Chondrocyte (in vitro differentiated cells): ENCODE measurements around the gene STYK1. TPM values are rescaled to one million over a fixed set of nuclear protein-coding genes. Genes with fewer than 3 reads are reported as not detected.

ENCODE experiments used
- DNase-seq: peaks from one replicate; pipeline ENCODE4 v3.0.0; 2021; ENCODE audit warnings: mixed read lengths, low spot score
- H3K27ac Mint-ChIP-seq: one replicate; pipeline ENCODE4 v1.8.0; 2021; ENCODE audit warnings: mild to moderate bottlenecking, moderate library complexity, mixed read lengths; ENCODE audit not compliant: unreplicated experiment
- H3K27me3 Mint-ChIP-seq: 2 replicates; pipeline ENCODE4 v1.8.0; 2021; ENCODE audit warnings: low read depth, mixed read lengths
- H3K36me3 Mint-ChIP-seq: 2 replicates; pipeline ENCODE4 v1.8.0; 2021; ENCODE audit warnings: low read depth, mixed read lengths
- H3K4me1 Mint-ChIP-seq: 2 replicates; pipeline ENCODE4 v1.8.0; 2021; ENCODE audit warnings: low read depth, mild to moderate bottlenecking, mixed read lengths
- H3K4me3 Mint-ChIP-seq: one replicate; pipeline ENCODE4 v1.8.0; 2021; ENCODE audit warnings: mild to moderate bottlenecking, moderate library complexity, mixed read lengths; ENCODE audit not compliant: unreplicated experiment
- H3K9me3 Mint-ChIP-seq: 2 replicates; pipeline ENCODE4 v1.8.0; 2021; ENCODE audit warnings: low read depth, mixed read lengths
- CTCF ChIP-seq: fragments of 200-600 bp; sonication (generic); IDR thresholded peaks from 2 replicates; pipeline ENCODE4 v1.5.0; 2021; ENCODE audit warnings: antibody characterized with exemption, mild to moderate bottlenecking, moderate library complexity
- long read RNA-seq: library from polyadenylated mRNA; stranded (forward); transcript quantifications from one replicate; pipeline ENCODE4 v2.0.0, GENCODE V29; 2021
- total RNA-seq: library from RNA; stranded (reverse); gene quantifications from 3 replicates; pipeline ENCODE4 v1.2.1, GENCODE V29; 2021

Gene STYK1, protein sequence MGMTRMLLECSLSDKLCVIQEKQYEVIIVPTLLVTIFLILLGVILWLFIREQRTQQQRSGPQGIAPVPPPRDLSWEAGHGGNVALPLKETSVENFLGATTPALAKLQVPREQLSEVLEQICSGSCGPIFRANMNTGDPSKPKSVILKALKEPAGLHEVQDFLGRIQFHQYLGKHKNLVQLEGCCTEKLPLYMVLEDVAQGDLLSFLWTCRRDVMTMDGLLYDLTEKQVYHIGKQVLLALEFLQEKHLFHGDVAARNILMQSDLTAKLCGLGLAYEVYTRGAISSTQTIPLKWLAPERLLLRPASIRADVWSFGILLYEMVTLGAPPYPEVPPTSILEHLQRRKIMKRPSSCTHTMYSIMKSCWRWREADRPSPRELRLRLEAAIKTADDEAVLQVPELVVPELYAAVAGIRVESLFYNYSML
- total RNA-seq = 0.12 to 0.31 TPM (median 0.15 TPM) in 3 replicates
- long read RNA-seq, partial matches to known transcripts = 0 of 1 reads
- long read RNA-seq, other reads (novel, unspliced or antisense) = 1 of 1 reads

GRCh38 chr12:10673659-10674384 is at the start of gene STYK1:
STYK1 (minus strand) TSS chr12:10674052; CDS start chr12:10634618, 39,434 bp downstream.
- TF ChIP-seq CTCF = peak; percentile 100
- no peak for DNase-seq
- H3K27ac Mint-ChIP-seq = no peak within 1 kb of the TSS
- H3K27me3 Mint-ChIP-seq = peaks cover 16% of the 10 kb centered on the region
- no peaks in the 10 kb centered on the region for H3K36me3 Mint-ChIP-seq
- peak within 1 kb of the TSS; percentile 73 for H3K4me3 Mint-ChIP-seq
- H3K4me1 Mint-ChIP-seq = peaks cover 6% of the 10 kb centered on the region
- H3K9me3 Mint-ChIP-seq = peaks cover 3% of the 10 kb centered on the region

DNA sequence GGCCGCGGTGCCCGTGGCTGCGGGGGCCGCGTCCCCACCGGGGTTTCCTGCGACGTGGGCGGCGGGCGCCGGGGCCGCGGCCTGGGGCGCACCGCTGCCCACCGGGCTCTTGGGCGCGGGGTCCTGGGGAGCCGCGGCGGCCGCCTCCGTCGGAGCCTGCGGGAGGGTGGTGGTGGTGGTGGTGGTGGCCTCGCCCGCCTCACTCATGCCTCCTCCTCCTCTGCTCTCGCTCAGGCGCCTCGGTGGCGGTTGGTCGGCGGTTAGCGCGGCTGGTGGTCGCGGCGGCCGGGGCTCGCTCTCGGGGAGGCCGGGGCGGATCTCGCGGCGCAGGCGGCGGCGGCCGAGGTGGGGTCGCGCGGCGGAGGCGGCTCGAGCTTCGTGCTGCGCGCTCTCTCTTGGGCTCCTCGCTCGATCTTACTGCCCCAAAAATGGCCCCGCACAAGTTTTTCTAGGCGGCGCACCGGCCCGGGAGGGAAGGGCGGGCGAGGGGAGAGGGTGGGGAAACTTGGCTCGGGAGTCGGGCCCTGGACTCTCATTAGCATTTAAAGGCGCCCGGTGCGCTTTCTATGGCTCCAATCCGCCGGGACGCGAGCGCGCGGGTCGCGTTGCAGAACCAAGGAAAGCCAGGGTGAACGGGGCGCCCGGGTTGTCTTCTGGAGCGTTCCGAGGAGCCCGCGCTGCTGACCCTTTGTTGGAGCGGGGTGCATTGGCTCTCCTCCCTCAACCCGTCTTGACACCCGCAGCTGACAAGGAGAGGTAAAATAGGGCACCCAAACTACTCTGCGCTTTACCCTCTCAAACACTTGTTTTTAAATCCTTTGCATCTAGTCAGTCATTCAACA is 49.3 kb upstream of the STYK1 start, which contains the start of gene YBX3:
Gene YBX3 (minus strand): TSS at position 419 of the 842 bp plus-strand sequence. CDS start 212 bp downstream, at position 207.
- H3K27ac Mint-ChIP-seq = peak within 1 kb of the TSS; percentile 99

DNA sequence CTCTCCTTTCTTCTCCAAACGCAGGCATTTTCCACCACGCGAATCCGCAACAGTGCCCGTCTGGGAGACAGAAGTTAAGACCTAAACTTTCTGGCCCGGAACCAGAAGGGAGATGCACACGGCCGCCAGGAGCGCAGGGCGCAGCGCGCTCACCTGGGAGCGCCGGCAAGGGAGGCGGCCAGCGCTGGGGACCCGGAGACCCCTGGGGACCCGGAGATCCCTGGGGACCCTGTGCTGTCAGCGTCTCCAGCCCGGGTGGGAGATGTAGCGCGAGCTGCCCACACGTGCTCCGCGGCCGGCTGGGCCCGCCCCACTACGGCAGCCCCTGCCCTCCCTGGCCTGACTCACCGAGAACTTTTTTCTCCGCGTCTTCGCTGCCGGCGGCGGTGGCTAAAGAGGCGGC is 48.7 kb upstream of the STYK1 start:
- peak; percentile 52 for TF ChIP-seq CTCF
- peak; percentile 80 for DNase-seq
- no peaks in the 10 kb centered on the region for H3K36me3 Mint-ChIP-seq
- H3K27me3 Mint-ChIP-seq = no peaks in the 10 kb centered on the region
- H3K4me1 Mint-ChIP-seq = peaks cover 54% of the 10 kb centered on the region
- no peaks in the 10 kb centered on the region for H3K9me3 Mint-ChIP-seq
- peak overlapping the region; percentile 99 for H3K27ac Mint-ChIP-seq
- peak overlapping the region; percentile 97 for H3K4me3 Mint-ChIP-seq

More for the DNA sequence above, 49.3 kb upstream of the STYK1 start, which contains the start of gene YBX3:
- H3K27me3 Mint-ChIP-seq = no peaks in the 10 kb centered on the region
- peak; percentile 89 for DNase-seq
- TF ChIP-seq CTCF = peak; percentile 17
- H3K9me3 Mint-ChIP-seq = no peaks in the 10 kb centered on the region
- no peaks in the 10 kb centered on the region for H3K36me3 Mint-ChIP-seq
- H3K4me1 Mint-ChIP-seq = peaks cover 48% of the 10 kb centered on the region
- H3K4me3 Mint-ChIP-seq = peak within 1 kb of the TSS; percentile 97

- H3K9me3 Mint-ChIP-seq = no peaks in the 10 kb centered on the region
- DNase-seq = peak; percentile 88
- H3K36me3 Mint-ChIP-seq = no peaks in the 10 kb centered on the region
- peak overlapping the region; percentile 97 for H3K4me3 Mint-ChIP-seq
- peaks cover 61% of the 10 kb centered on the region for H3K4me1 Mint-ChIP-seq
- no peak for TF ChIP-seq CTCF
- no peaks in the 10 kb centered on the region for H3K27me3 Mint-ChIP-seq
- H3K27ac Mint-ChIP-seq = peak overlapping the region; percentile 99
Measured at GRCh38 chr12:10721651-10722501, 48.0 kb upstream of the STYK1 start.
